PC-3 (cell line): ENCODE measurements around the gene ZBTB7B. TPM values are rescaled to one million over a fixed set of nuclear protein-coding genes. Genes with fewer than 3 reads are reported as not detected.

ENCODE experiments used
- ATAC-seq: fragments of 200-7000 bp; cut with Tn5 transposase; 2 replicates; pipeline ENCODE4 v1.9.1; 2020; ENCODE audit warnings: mild to moderate bottlenecking, moderate library complexity
- BruUV-seq: library from RNA; stranded (reverse); fragments of 400-500 nt; replicated peaks from 2 replicates; lab custom pipeline; 2021; lab: Mats Ljungman, UMichigan
- CTCF ChIA-PET: fragments of 300-600 bp; sonication (Branson Sonifier 250); formaldehyde crosslinking; loops from one replicate; lab custom pipeline; 2022; ENCODE audit warnings: antibody characterized with exemption; lab: Charles Lee
- POLR2A ChIA-PET: fragments of 300-600 bp; sonication (Branson Sonifier 250); formaldehyde crosslinking; loops from one replicate; lab custom pipeline; 2022; ENCODE audit warnings: antibody characterized with exemption; ENCODE audit not compliant: unreplicated experiment; lab: Charles Lee
- DNase-seq: peaks from one replicate; pipeline ENCODE4 v3.0.0-alpha.2; 2015
- H2AFZ ChIP-seq: fragments of 300-600 bp; sonication (generic); 2 replicates; pipeline ENCODE4 v1.6.0; 2016; ENCODE audit warnings: antibody characterized with exemption, low read length
- H3F3A ChIP-seq: fragments of 300-600 bp; sonication (generic); one replicate; pipeline ENCODE4 v1.6.0; 2017; ENCODE audit warnings: antibody characterized with exemption, low read length, control low read depth, mild to moderate bottlenecking; ENCODE audit not compliant: unreplicated experiment
- H3K27ac ChIP-seq: fragments of 300-600 bp; sonication (generic); 2 replicates; pipeline ENCODE4 v1.5.1; 2016; ENCODE audit warnings: mild to moderate bottlenecking, low read length
- H3K27me3 ChIP-seq: fragments of 300-600 bp; sonication (generic); 2 replicates; pipeline ENCODE4 v1.6.1; 2016; ENCODE audit warnings: low read length, mixed read lengths
- H3K36me3 ChIP-seq: fragments of 300-600 bp; sonication (generic); 2 replicates; pipeline ENCODE4 v1.6.1; 2016; ENCODE audit warnings: low read depth, mixed run types, low read length, mixed read lengths
- H3K4me1 ChIP-seq: fragments of 300-600 bp; sonication (generic); 2 replicates; pipeline ENCODE4 v1.5.1; 2016; ENCODE audit warnings: low read length; ENCODE audit not compliant: insufficient read depth
- H3K4me2 ChIP-seq: fragments of 300-600 bp; sonication (generic); 2 replicates; pipeline ENCODE4 v1.6.0; 2016; ENCODE audit warnings: low read length
- H3K4me3 ChIP-seq: fragments of 300-600 bp; sonication (generic); 2 replicates; pipeline ENCODE4 v1.5.1; 2016; ENCODE audit warnings: mild to moderate bottlenecking, low read length, mixed read lengths
- H3K79me2 ChIP-seq: fragments of 300-600 bp; sonication (generic); 2 replicates; pipeline ENCODE4 v1.6.1; 2017; ENCODE audit warnings: low read length, mixed read lengths
- H3K9ac ChIP-seq: fragments of 300-600 bp; sonication (generic); 2 replicates; pipeline ENCODE4 v1.6.0; 2016; ENCODE audit warnings: mild to moderate bottlenecking, low read length
- H3K9me2 ChIP-seq: fragments of 300-600 bp; sonication (generic); replicated peaks from 2 replicates; pipeline ENCODE4 v1.6.1; 2016; ENCODE audit warnings: mixed run types, low read length, mixed read lengths
- H3K9me3 ChIP-seq: fragments of 300-600 bp; sonication (generic); 2 replicates; pipeline ENCODE4 v1.6.1; 2016; ENCODE audit warnings: low read length, mixed read lengths
- H4K20me1 ChIP-seq: fragments of 300-600 bp; sonication (generic); 2 replicates; pipeline ENCODE4 v1.6.1; 2016; ENCODE audit warnings: low read length, mixed read lengths
- EZH2 ChIP-seq: fragments of 300-600 bp; sonication (generic); IDR thresholded peaks from one replicate; pipeline ENCODE4 v1.6.1; 2017; ENCODE audit warnings: antibody characterized with exemption, mild to moderate bottlenecking, low read length; ENCODE audit not compliant: unreplicated experiment
- EZH2phosphoT487 ChIP-seq: fragments of 300-600 bp; sonication (generic); IDR thresholded peaks from 2 replicates; pipeline ENCODE4 v1.6.1; 2018; ENCODE audit warnings: mild to moderate bottlenecking, antibody characterized with exemption, low read length, borderline replicate concordance
- intact Hi-C: fragments of 100-400 bp; cut with micrococcal nuclease; formaldehyde crosslinking; loops from 2 replicates; pipeline ENCODE4 v1.9.0; 2023
- total RNA-seq: library from RNA; depleted of rRNA; stranded (reverse); fragments of >200 nt; gene quantifications from 2 replicates; pipeline ENCODE4 v1.2.3, GENCODE V29; 2014
- TF ChIP-seq, protein P1 (sequence below): fragments of 300-600 bp; sonication (generic); conservative IDR thresholded peaks from 2 replicates; pipeline ENCODE4 v1.5.1; 2017; ENCODE audit warnings: antibody characterized with exemption, low read depth, mild to moderate bottlenecking, low read length

Gene ZBTB7B
- total RNA-seq, 1 experiment from 2014 or later, result 39.7 TPM

GRCh38 chr1:154974102-154974807 is 28.3 kb upstream of the ZBTB7B start, which contains the start of gene CKS1B:
Gene CKS1B (plus strand): TSS chr1:154974681. CDS start chr1:154974746, 65 bp downstream.
- ChIA-PET CTCF (interaction anchor here (0.6 to 1.4 kb wide), 7 partner anchors 19 to 646 kb away, joined by 3 to 9 read pairs (median 5); partner anchors contain the start of genes PBXIP1 and ZBTB7B), POLR2A (interaction anchor here (0.6 to 1.0 kb wide), 9 partner anchors 10 to 1754 kb away, joined by 3 to 26 read pairs (median 4); partner anchors contain the start of genes ADAM15, EFNA4, ISG20L2 and METTL25B)
- peak within 1 kb of the TSS; percentile 65 for H2AFZ ChIP-seq
- H3K9me3 ChIP-seq, result no peaks in the 10 kb centered on the region
- peaks cover 9% of the 10 kb centered on the region for H3F3A ChIP-seq
- ATAC-seq (peak; percentile 73), DNase-seq (peak; percentile 100)
- H4K20me1 ChIP-seq, result peaks cover 13% of the 10 kb centered on the region; the same call in 1 of the 2 replicates
- no peaks in the 10 kb centered on the region for H3K27me3 ChIP-seq
- peak within 1 kb of the TSS; percentile 96 for H3K27ac ChIP-seq
- TF ChIP-seq EZH2 (no peak), EZH2phosphoT487 (no peak)
- TF ChIP-seq, protein P1, sequence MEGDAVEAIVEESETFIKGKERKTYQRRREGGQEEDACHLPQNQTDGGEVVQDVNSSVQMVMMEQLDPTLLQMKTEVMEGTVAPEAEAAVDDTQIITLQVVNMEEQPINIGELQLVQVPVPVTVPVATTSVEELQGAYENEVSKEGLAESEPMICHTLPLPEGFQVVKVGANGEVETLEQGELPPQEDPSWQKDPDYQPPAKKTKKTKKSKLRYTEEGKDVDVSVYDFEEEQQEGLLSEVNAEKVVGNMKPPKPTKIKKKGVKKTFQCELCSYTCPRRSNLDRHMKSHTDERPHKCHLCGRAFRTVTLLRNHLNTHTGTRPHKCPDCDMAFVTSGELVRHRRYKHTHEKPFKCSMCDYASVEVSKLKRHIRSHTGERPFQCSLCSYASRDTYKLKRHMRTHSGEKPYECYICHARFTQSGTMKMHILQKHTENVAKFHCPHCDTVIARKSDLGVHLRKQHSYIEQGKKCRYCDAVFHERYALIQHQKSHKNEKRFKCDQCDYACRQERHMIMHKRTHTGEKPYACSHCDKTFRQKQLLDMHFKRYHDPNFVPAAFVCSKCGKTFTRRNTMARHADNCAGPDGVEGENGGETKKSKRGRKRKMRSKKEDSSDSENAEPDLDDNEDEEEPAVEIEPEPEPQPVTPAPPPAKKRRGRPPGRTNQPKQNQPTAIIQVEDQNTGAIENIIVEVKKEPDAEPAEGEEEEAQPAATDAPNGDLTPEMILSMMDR, result no peak
- peaks cover 16% of the 10 kb centered on the region for H3K36me3 ChIP-seq
- H3K9ac ChIP-seq, result peak within 1 kb of the TSS; percentile 89
- no TSS peak for BruUV-seq
- peaks cover 55% of the 10 kb centered on the region for H3K4me1 ChIP-seq
- H3K9me2 ChIP-seq, result no peaks in the 10 kb centered on the region
- peaks cover 73% of the 10 kb centered on the region for H3K79me2 ChIP-seq
- peak within 1 kb of the TSS; percentile 88 for H3K4me2 ChIP-seq
- intact Hi-C loops, result loop anchor here (1.0 to 5.0 kb wide), 4 partner anchors 27 to 163 kb away; partner anchors contain the start of genes EFNA4 and SLC50A1
- peak within 1 kb of the TSS; percentile 80 for H3K4me3 ChIP-seq

- intact Hi-C loops, result loop anchor here (1.0 to 5.0 kb wide), 4 partner anchors 26 to 162 kb away; partner anchors contain the start of genes EFNA4 and SLC50A1
- Histone ChIP-seq H3K9ac (peak overlapping the region; percentile 89), H3K4me2 (peak overlapping the region; percentile 88), H3K36me3 (peaks cover 20% of the 10 kb centered on the region), H4K20me1 (peaks cover 13% of the 10 kb centered on the region; the same call in 1 of the 2 replicates), H3K4me1 (peaks cover 55% of the 10 kb centered on the region), H3K79me2 (peaks cover 71% of the 10 kb centered on the region), H3K9me2 (no peaks in the 10 kb centered on the region), H3F3A (peaks cover 9% of the 10 kb centered on the region), H3K9me3 (no peaks in the 10 kb centered on the region), H3K4me3 (peak overlapping the region; percentile 80), H3K27me3 (no peaks in the 10 kb centered on the region), H3K27ac (peak overlapping the region; percentile 96), H2AFZ (peak overlapping the region; percentile 65)
- ChIA-PET CTCF (interaction anchor here (1.0 kb wide), 1 partner anchor 110 kb away, joined by 3 read pairs; no protein-coding TSS in a partner anchor), POLR2A (no interaction called here)
- TF ChIP-seq EZH2phosphoT487 (no peak), EZH2 (no peak)
- TF ChIP-seq, protein P1, result no peak
- ATAC-seq (peak; percentile 32), DNase-seq (peak; percentile 98)
- BruUV-seq, result no TSS peak
These were observed 27.7 kb upstream of the ZBTB7B start for GRCh38 chr1:154974808-154975408.
